K562 (cell line): ENCODE data around the gene LTBP1. TPM values are rescaled to one million over a fixed set of nuclear protein-coding genes. Genes with fewer than 3 reads are reported as not detected.

ENCODE experiments used
- ATAC-seq: fragments of 200-7000 bp; cut with Tn5 transposase; 3 replicates; pipeline ENCODE4 v1.9.1; 2020; ENCODE audit warnings: moderate library complexity
- BruUV-seq: library from RNA; stranded (reverse); fragments of 400-500 nt; replicated peaks from 2 replicates; lab custom pipeline; 2021; lab: Mats Ljungman, UMichigan
- CTCF ChIA-PET: fragments of 300-600 bp; formaldehyde crosslinking; extraction: SDS; loops from one replicate; lab custom pipeline; 2021; ENCODE audit warnings: low intra/inter-chr PET ratio; lab: Yijun Ruan, JAX
- POLR2A ChIA-PET: fragments of 300-600, 350-650 bp; sonication (Branson Sonifier 250); formaldehyde crosslinking; extraction: SDS; loops from one replicate; lab custom pipeline; 2021; ENCODE audit warnings: antibody characterized with exemption, inconsistent platforms; lab: Yijun Ruan, JAX
- DNase-seq, 4 experiments: peaks; one replicate each; pipeline versions ENCODE4 v3.0.0 to v3.0.0-alpha.2; 2011 to 2018; ENCODE audit warnings: low spot score in 3 of 4, mixed read lengths in 3 of 4; ENCODE audit errors: extremely low read depth in 1 of 4
- FAIRE-seq: peaks from 2 replicates; lab custom pipeline; 2011; peaks lifted over from hg19 to GRCh38; lab: Jason Lieb, UNC
- H2AFZ ChIP-seq: 2 replicates; pipeline ENCODE4 v1.6.0; 2011; ENCODE audit warnings: low read depth, low read length, control low read depth, inconsistent platforms
- H3K27ac ChIP-seq: fragments of 200-600 bp; 3 replicates; pipeline ENCODE4 v1.8.0; 2011; ENCODE audit warnings: low read depth, mild to moderate bottlenecking, control low read depth, inconsistent platforms, low read length, moderate library complexity, mixed read lengths; ENCODE audit errors: extremely low read depth
- H3K27me3 ChIP-seq, 2 experiments: fragments of 300-600 bp in 1 of 2; 2 replicates in 1 of 2; 3 replicates in 1 of 2; pipeline versions ENCODE4 v1.6.0 to v1.8.0; 2011; ENCODE audit warnings: inconsistent platforms in 2 of 2, low read length in 2 of 2, mild to moderate bottlenecking in 1 of 2, mixed read lengths in 1 of 2, moderate library complexity in 1 of 2; ENCODE audit not compliant: control insufficient read depth in 2 of 2, insufficient read depth in 2 of 2
- H3K36me3 ChIP-seq: fragments of 300-600 bp; 3 replicates; pipeline ENCODE4 v1.8.0; 2011; ENCODE audit warnings: mild to moderate bottlenecking, low read length, inconsistent platforms; ENCODE audit not compliant: control insufficient read depth, insufficient read depth
- H3K4me1 ChIP-seq, 2 experiments: fragments of 200-600 bp in 1 of 2; replicated peaks in 1 of 2; 2 replicates in 1 of 2; 3 replicates in 1 of 2; pipeline versions ENCODE4 v1.5.1 to v1.8.0; 2011; ENCODE audit warnings: inconsistent platforms in 2 of 2, low read length in 2 of 2, mild to moderate bottlenecking in 1 of 2, mixed read lengths in 1 of 2, moderate library complexity in 1 of 2; ENCODE audit not compliant: control insufficient read depth in 2 of 2, insufficient read depth in 2 of 2
- H3K4me2 ChIP-seq: 2 replicates; pipeline ENCODE4 v1.6.1; 2011; ENCODE audit warnings: low read length, control low read depth, inconsistent platforms, mixed read lengths; ENCODE audit not compliant: insufficient read depth
- H3K4me3 ChIP-seq: fragments of 200-600 bp; sonication (generic), shearing (Covaris generic); 2 replicates; pipeline ENCODE4 v1.5.1; 2016; ENCODE audit warnings: control low read depth, inconsistent platforms
- H3K79me2 ChIP-seq: fragments of 200-600 bp; 3 replicates; pipeline ENCODE4 v1.8.0; 2011; ENCODE audit warnings: low read length, inconsistent platforms; ENCODE audit not compliant: control insufficient read depth, insufficient read depth
- H3K9ac ChIP-seq, 2 experiments: 2 replicates each; pipeline versions ENCODE4 v1.6.0 to v1.6.1; 2011; ENCODE audit warnings: low read depth in 2 of 2, low read length in 2 of 2, control low read depth in 1 of 2, inconsistent platforms in 1 of 2, mild to moderate bottlenecking in 1 of 2, mixed read lengths in 1 of 2; ENCODE audit not compliant: insufficient read depth in 1 of 2
- H3K9me1 ChIP-seq: one replicate; pipeline ENCODE4 v1.6.0; 2011; ENCODE audit warnings: inconsistent platforms, mild to moderate bottlenecking, low read length, moderate library complexity; ENCODE audit not compliant: control insufficient read depth, insufficient read depth
- H3K9me3 ChIP-seq: replicated peaks from 2 replicates; pipeline ENCODE4 v1.5.1; 2011; ENCODE audit warnings: low read depth, low read length, inconsistent platforms; ENCODE audit not compliant: control insufficient read depth, insufficient read depth
- H4K20me1 ChIP-seq: replicated peaks from 2 replicates; pipeline ENCODE4 v1.6.1; 2011; ENCODE audit warnings: low read length, inconsistent platforms, mixed read lengths; ENCODE audit not compliant: control insufficient read depth, insufficient read depth
- COPS2 ChIP-seq: fragments of 450-650 bp; conservative IDR thresholded peaks from 2 replicates; pipeline ENCODE4 v1.6.1; 2016; ENCODE audit warnings: mild to moderate bottlenecking, moderate library complexity
- FOS ChIP-seq: IDR thresholded peaks from 3 replicates; pipeline ENCODE4 v1.6.1; 2011; ENCODE audit not compliant: insufficient read length; ENCODE audit errors: extremely low read depth
- JUN ChIP-seq, 2 experiments: sonication (generic) in 1 of 2; formaldehyde crosslinking in 1 of 2; IDR thresholded peaks; 2 replicates each; pipeline versions ENCODE4 v1.6.1 to v1.8.0; 2012 to 2022; ENCODE audit warnings: borderline replicate concordance in 2 of 2, mild to moderate bottlenecking in 2 of 2, improper control_type of control experiment in 1 of 2, low read depth in 1 of 2, low read length in 1 of 2, missing genetic modification reagents in 1 of 2
- ZNF347 ChIP-seq: fragments of 450-650 bp; formaldehyde crosslinking; IDR thresholded peaks from 2 replicates; pipeline ENCODE4 v1.4.0; 2020; ENCODE audit warnings: low read depth, mild to moderate bottlenecking, moderate library complexity
- ZNF354B ChIP-seq: fragments of 250-450 bp; sonication (Bioruptor Pico); IDR thresholded peaks from 2 replicates; pipeline ENCODE4 v1.4.0; 2020
- WGBS: fragments of 100-300 bp; shearing (Covaris generic); methylation state at CpG from one replicate; pipeline ENCODE4 v1.1.6; 2016; ENCODE audit warnings: low coverage, mixed read lengths; ENCODE audit not compliant: insufficient coverage; ENCODE audit errors: missing lambda C conversion rate; 5-methylcytosine and 5-hydroxymethylcytosine counted together
- in situ Hi-C: fragments of 300-500 bp; cut with MboI; formaldehyde crosslinking; loops from 4 replicates; pipeline ENCODE4 v1.15.0; 2018; ENCODE audit warnings: inconsistent platforms, mixed read lengths
- intact Hi-C: fragments of 100-400 bp; cut with micrococcal nuclease; formaldehyde crosslinking; loops from 2 replicates; pipeline ENCODE4 v1.14.2; 2022
- polyA plus RNA-seq, 8 experiments: library from polyadenylated mRNA; depleted of rRNA in 4 of 8; stranded (reverse) in 5 of 8; unstranded in 3 of 8; fragments of >200 nt; fragmentation: Nextera tagmentation in 2 of 8; fragmentation: Illumina TruSeq in 1 of 8; extraction: Ambion mirVana in 2 of 8; extraction: Trizol in 1 of 8; gene quantifications; 2 replicates each; pipeline versions ENCODE4 v1.2.1 to v1.2.3, GENCODE V29; 2011 to 2014; ENCODE audit warnings: inconsistent platforms in 1 of 8, missing spikeins in 1 of 8
- total RNA-seq, 7 experiments: library from RNA; depleted of rRNA in 6 of 7; stranded (reverse); fragments of >200 nt in 6 of 7; fragmentation: Illumina TruSeq in 2 of 7; extraction: Trizol in 2 of 7; gene quantifications; 2 replicates each; pipeline versions ENCODE4 v1.2.1 to v1.2.3, GENCODE V29; 2011 to 2021; ENCODE audit warnings: low replicate concordance in 1 of 7
- TF ChIP-seq, protein P1 (sequence below): sonication (generic); formaldehyde crosslinking; IDR thresholded peaks from 2 replicates; pipeline ENCODE4 v1.8.1; 2023; ENCODE audit warnings: mild to moderate bottlenecking, missing genetic modification reagents
- TF ChIP-seq, protein P2 (sequence below): fragments of 450-650 bp; IDR thresholded peaks from 2 replicates; pipeline ENCODE4 v1.6.1; 2016; ENCODE audit warnings: missing biosample characterization, missing genetic modification characterization
- TF ChIP-seq, protein P3 (sequence below): fragments of 250-450 bp; sonication (Bioruptor Pico); IDR thresholded peaks from 2 replicates; pipeline ENCODE4 v1.4.0; 2020; ENCODE audit warnings: mild to moderate bottlenecking, moderate library complexity

The LTBP1 gene
- total and polyA plus RNA-seq, 9 of the 15 experiments (the other 6 are each of a cell fraction or from before 2014, with no cell fraction given) = 3.6 to 16.4 (median 8.5) TPM

DNA sequence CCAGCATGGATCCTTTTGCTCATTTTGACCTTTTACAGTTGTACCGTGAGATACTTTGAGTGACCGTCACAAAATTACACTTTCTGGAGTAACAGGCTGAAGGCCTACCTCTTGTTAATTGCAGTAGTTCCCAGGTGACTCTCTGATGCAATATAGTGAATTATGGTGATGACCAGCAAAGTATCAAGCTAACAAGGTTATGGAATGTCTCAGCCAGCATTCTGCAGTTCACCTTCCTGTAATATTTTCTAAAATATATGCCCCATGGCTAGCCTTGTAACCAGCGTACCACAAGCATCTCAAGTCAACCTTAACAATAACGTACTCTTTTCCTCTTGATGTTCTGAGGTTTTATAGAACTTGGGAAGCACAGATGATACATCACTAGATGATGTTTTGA, 234.7 kb downstream of the LTBP1 start:
- H3K36me3 ChIP-seq = no peaks in the 10 kb centered on the region

More for the DNA sequence above, 234.7 kb downstream of the LTBP1 start:
- peaks cover 0 to 9% of the 10 kb centered on the region in 2 experiments; a peak in 2 of 5 replicates for H3K4me1 ChIP-seq
- no peak overlapping the region for H3K4me2 ChIP-seq
- H3K9ac ChIP-seq = no peak overlapping the region
- H2AFZ ChIP-seq = no peak overlapping the region
- DNase-seq (no peak), ATAC-seq (no peak), FAIRE-seq (no peak)
- no peaks in the 10 kb centered on the region for H3K9me3 ChIP-seq
- H3K79me2 ChIP-seq = no peaks in the 10 kb centered on the region
- no peaks in the 10 kb centered on the region for H4K20me1 ChIP-seq
- TF ChIP-seq ZNF347 (no peak), ZNF354B (CRISPR knock-in tag) (no peak), JUN (IDR thresholded peaks at IDR 0.05; ENCODE audit: borderline replicate concordance, low read depth, low read length) (no peak), JUN (CRISPR knock-in tag; IDR thresholded peaks at IDR 0.05; ENCODE audit: borderline replicate concordance) (no peak), COPS2 (no peak), FOS (no peak)
- TF ChIP-seq, protein P1, sequence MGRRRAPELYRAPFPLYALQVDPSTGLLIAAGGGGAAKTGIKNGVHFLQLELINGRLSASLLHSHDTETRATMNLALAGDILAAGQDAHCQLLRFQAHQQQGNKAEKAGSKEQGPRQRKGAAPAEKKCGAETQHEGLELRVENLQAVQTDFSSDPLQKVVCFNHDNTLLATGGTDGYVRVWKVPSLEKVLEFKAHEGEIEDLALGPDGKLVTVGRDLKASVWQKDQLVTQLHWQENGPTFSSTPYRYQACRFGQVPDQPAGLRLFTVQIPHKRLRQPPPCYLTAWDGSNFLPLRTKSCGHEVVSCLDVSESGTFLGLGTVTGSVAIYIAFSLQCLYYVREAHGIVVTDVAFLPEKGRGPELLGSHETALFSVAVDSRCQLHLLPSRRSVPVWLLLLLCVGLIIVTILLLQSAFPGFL (CRISPR knock-in tag) = no peak
- TF ChIP-seq, protein P2, sequence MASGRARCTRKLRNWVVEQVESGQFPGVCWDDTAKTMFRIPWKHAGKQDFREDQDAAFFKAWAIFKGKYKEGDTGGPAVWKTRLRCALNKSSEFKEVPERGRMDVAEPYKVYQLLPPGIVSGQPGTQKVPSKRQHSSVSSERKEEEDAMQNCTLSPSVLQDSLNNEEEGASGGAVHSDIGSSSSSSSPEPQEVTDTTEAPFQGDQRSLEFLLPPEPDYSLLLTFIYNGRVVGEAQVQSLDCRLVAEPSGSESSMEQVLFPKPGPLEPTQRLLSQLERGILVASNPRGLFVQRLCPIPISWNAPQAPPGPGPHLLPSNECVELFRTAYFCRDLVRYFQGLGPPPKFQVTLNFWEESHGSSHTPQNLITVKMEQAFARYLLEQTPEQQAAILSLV (tag) = no peak
- TF ChIP-seq, protein P3, sequence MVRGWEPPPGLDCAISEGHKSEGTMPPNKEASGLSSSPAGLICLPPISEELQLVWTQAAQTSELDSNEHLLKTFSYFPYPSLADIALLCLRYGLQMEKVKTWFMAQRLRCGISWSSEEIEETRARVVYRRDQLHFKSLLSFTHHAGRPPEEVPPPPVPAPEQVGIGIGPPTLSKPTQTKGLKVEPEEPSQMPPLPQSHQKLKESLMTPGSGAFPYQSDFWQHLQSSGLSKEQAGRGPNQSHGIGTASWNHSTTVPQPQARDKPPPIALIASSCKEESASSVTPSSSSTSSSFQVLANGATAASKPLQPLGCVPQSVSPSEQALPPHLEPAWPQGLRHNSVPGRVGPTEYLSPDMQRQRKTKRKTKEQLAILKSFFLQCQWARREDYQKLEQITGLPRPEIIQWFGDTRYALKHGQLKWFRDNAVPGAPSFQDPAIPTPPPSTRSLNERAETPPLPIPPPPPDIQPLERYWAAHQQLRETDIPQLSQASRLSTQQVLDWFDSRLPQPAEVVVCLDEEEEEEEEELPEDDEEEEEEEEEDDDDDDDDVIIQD = no peak
- BruUV-seq = no TSS peak
- no peak overlapping the region for H3K4me3 ChIP-seq
- H3K27ac ChIP-seq = no peak overlapping the region
- WGBS = 44% methylated on average over 4 of the region's 4 CpGs
- ChIA-PET CTCF (no interaction called here), POLR2A (no interaction called here)
- H3K9me1 ChIP-seq = no peaks in the 10 kb centered on the region
- no peaks in the 10 kb centered on the region for H3K27me3 ChIP-seq
- intact Hi-C loops (no loop called here), in situ Hi-C loops (no loop called here)
